Measurements from ENCODE around the gene TRIM56.
"Not testable (repeated sequence)": the region's sequence is repeated elsewhere in the genome, so short reads cannot be mapped to it uniquely, and the experiment has no call there.

Gene TRIM56

DNA sequence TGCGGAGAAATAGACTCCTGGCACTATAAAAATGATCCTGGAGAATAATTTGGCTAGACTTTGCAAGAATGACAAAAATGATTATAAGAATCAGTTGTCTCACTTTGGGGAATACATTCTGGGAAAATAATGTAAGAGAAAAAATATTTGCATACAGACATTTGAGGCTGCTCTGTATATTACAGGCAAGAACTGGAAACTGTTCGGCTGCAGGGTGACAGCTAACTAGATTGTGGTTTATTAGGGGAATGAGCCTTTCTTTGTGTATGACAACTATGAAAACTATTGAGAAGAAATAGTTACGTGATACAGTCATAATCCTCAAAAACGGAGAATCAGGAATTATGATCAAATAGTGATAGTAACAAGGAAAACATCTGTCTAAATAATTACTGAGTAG, 8.6 kb downstream of the TRIM56 start:
- Histone ChIP-seq H3K27ac (ENCODE audit: low read length) (no peak overlapping the region), H3K36me3 (ENCODE audit: insufficient read depth, low read depth, low read length) (no peaks in the 10 kb centered on the region), H3K9me3 (ENCODE audit: insufficient read depth, low read depth, low read length) (no peaks in the 10 kb centered on the region), H3K4me3 (ENCODE audit: low read length) (no peak overlapping the region), H3K9ac (ENCODE audit: low read depth, low read length) (no peak overlapping the region), H3K4me1 (ENCODE audit: insufficient read depth, low read length) (no peaks in the 10 kb centered on the region), H3K27me3 (ENCODE audit: insufficient read depth, low read length) (no peaks in the 10 kb centered on the region)

DNA sequence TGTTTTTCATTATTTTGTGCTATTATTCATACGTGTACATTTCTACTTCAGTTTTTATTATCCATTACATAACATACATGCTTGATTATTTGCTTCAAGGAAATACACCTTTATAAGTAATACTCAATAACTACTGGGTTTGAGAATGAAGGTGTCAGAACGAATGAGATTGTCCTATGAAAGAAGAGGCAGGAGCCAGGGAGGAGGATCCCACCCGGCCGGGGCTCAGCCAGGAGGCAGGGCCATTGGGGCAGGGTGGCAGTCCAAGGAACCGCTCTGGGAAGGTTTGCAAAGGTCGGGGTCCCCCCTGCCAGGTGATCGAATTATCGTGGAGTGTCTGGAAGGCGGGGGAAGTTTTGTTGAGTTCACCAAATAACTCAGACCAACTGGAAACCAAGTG, 9.1 kb downstream of the TRIM56 start:
- H3K9ac ChIP-seq (ENCODE audit: low read depth, low read length): no peak overlapping the region
- no peak overlapping the region for H3K27ac ChIP-seq (ENCODE audit: low read length)
- peaks cover 3% of the 10 kb centered on the region; the same call in 1 of the 2 replicates for H3K4me1 ChIP-seq (ENCODE audit: insufficient read depth, low read length)
- no peaks in the 10 kb centered on the region for H3K9me3 ChIP-seq (ENCODE audit: insufficient read depth, low read depth, low read length)
- no peak overlapping the region for H3K4me3 ChIP-seq (ENCODE audit: low read length)
- H3K27me3 ChIP-seq (ENCODE audit: insufficient read depth, low read length): no peaks in the 10 kb centered on the region
- no peaks in the 10 kb centered on the region for H3K36me3 ChIP-seq (ENCODE audit: insufficient read depth, low read depth, low read length)

DNA sequence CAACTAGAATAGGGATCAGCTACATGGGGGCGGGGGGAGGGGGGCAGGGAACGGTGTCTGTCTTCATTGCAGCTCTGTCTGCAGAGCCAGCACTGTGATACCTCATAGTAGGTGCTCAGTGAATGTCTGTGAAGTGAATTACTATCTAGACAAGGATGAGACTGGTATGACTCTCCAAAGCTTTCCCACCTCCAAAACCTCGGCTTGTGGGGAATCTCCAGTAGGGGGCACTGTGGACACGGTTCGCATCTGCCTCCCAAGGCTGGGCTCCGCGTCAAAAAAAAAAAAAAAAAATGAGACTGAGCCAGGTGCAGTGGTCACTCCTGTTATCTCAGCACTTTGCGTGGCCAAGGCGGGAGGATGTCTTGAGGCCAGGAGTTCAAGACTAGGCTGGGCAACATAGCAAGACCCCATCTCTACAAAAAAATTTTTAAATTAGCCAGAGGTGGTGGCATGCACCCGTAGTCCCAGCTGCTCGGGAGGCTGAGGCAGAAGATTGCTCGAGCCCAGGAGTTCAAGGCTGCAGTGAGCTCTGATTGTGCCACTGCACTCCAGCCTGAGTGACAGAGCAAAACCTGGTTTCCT, 9.6 kb downstream of the TRIM56 start:
- no peaks in the 10 kb centered on the region for H3K27me3 ChIP-seq (ENCODE audit: insufficient read depth, low read length)
- H3K27ac ChIP-seq (ENCODE audit: low read length): no peak overlapping the region
- H3K4me3 ChIP-seq (ENCODE audit: low read length): no peak overlapping the region
- H3K4me1 ChIP-seq (ENCODE audit: insufficient read depth, low read length): peaks cover 3% of the 10 kb centered on the region; the same call in 1 of the 2 replicates
- no peaks in the 10 kb centered on the region for H3K36me3 ChIP-seq (ENCODE audit: insufficient read depth, low read depth, low read length)
- H3K9ac ChIP-seq (ENCODE audit: low read depth, low read length): no peak overlapping the region
- H3K9me3 ChIP-seq (ENCODE audit: insufficient read depth, low read depth, low read length): no peaks in the 10 kb centered on the region

DNA sequence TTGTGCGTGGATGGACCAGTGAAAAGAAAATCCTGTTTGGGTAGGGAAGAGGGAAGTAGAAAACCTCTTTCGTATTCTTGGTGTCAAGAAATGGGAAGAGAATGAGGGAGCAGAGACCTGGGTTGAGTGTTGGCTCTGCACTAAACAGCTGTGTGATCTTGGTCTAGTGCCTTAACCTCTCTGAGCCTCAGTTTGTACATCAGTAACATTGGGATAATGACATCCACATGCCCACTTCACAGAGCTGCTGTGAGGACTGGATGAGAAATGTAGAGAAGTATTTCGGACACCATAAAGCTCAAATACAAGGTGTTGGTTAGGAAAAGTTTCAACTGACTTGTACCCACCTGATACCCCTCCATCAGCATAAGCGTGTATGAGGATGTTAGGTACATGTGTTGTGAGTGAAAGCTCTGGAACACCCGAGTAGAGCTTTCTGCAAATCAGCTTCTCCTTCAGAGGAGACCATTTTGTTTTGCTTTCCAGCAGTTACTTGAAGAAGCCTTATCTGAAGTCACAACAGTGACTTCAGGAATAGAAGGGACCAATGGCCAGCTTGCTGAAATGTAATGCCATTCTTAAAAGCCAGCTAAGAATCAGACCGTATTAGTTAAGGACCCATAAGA, 11.2 kb downstream of the TRIM56 start:
- Histone ChIP-seq H3K27ac (ENCODE audit: low read length) (no peak overlapping the region), H3K27me3 (ENCODE audit: insufficient read depth, low read length) (no peaks in the 10 kb centered on the region), H3K9me3 (ENCODE audit: insufficient read depth, low read depth, low read length) (no peaks in the 10 kb centered on the region), H3K4me3 (ENCODE audit: low read length) (no peak overlapping the region), H3K36me3 (ENCODE audit: insufficient read depth, low read depth, low read length) (no peaks in the 10 kb centered on the region), H3K9ac (ENCODE audit: low read depth, low read length) (no peak overlapping the region), H3K4me1 (ENCODE audit: insufficient read depth, low read length) (peaks cover 13% of the 10 kb centered on the region)

DNA sequence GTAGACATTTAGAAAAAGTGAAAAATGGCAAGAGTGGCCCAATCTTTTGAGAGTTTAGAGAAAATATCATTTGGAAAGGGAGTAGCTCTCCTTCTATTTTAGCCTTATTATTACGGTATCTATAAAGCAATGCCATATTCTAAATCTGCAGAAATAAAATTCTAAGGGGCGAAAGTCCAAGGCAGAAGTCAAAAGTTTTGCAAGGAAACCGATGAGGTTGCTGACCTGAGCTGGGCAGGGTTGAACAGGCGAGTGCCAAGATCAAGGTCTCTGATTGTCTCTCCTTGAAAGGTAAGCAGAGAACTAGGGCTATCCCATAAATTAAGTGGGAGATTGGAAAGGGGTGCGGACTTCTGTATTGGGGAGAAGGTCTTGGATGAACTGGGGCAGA, 11.7 kb downstream of the TRIM56 start:
- Histone ChIP-seq H3K27me3 (ENCODE audit: insufficient read depth, low read length) (no peaks in the 10 kb centered on the region), H3K4me1 (ENCODE audit: insufficient read depth, low read length) (peaks cover 18% of the 10 kb centered on the region), H3K9ac (ENCODE audit: low read depth, low read length) (no peak overlapping the region)

DNA sequence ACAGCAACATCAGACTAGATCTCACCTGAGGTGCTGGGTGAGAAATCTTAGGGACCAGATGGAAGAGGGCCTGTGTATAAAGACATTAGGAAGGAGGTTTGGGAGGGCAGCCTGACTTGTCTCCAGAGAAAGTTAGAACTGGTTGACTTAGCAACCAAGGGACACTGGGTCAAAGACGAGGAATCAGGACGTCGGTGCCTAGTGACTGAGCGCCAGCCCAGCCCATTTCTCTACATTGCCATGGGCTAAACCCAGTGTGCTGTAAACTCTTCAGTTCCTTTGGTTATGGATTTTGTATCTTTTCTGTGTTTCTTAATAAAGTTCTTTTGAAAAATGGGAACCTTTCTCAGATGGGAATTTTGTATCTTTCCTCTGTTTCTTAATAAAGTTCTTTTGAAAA, 12.3 kb downstream of the TRIM56 start:
- no peaks in the 10 kb centered on the region for H3K9me3 ChIP-seq (ENCODE audit: insufficient read depth, low read depth, low read length)
- peaks cover 18% of the 10 kb centered on the region for H3K4me1 ChIP-seq (ENCODE audit: insufficient read depth, low read length)
- H3K9ac ChIP-seq (ENCODE audit: low read depth, low read length): no peak overlapping the region
- no peaks in the 10 kb centered on the region for H3K27me3 ChIP-seq (ENCODE audit: insufficient read depth, low read length)
- H3K4me3 ChIP-seq (ENCODE audit: low read length): no peak overlapping the region
- no peaks in the 10 kb centered on the region for H3K36me3 ChIP-seq (ENCODE audit: insufficient read depth, low read depth, low read length)
- H3K27ac ChIP-seq (ENCODE audit: low read length): no peak overlapping the region

More for the DNA sequence above, 11.7 kb downstream of the TRIM56 start:
- Histone ChIP-seq H3K4me3 (ENCODE audit: low read length) (no peak overlapping the region), H3K9me3 (ENCODE audit: insufficient read depth, low read depth, low read length) (no peaks in the 10 kb centered on the region), H3K27ac (ENCODE audit: low read length) (no peak overlapping the region), H3K36me3 (ENCODE audit: insufficient read depth, low read depth, low read length) (no peaks in the 10 kb centered on the region)

DNA sequence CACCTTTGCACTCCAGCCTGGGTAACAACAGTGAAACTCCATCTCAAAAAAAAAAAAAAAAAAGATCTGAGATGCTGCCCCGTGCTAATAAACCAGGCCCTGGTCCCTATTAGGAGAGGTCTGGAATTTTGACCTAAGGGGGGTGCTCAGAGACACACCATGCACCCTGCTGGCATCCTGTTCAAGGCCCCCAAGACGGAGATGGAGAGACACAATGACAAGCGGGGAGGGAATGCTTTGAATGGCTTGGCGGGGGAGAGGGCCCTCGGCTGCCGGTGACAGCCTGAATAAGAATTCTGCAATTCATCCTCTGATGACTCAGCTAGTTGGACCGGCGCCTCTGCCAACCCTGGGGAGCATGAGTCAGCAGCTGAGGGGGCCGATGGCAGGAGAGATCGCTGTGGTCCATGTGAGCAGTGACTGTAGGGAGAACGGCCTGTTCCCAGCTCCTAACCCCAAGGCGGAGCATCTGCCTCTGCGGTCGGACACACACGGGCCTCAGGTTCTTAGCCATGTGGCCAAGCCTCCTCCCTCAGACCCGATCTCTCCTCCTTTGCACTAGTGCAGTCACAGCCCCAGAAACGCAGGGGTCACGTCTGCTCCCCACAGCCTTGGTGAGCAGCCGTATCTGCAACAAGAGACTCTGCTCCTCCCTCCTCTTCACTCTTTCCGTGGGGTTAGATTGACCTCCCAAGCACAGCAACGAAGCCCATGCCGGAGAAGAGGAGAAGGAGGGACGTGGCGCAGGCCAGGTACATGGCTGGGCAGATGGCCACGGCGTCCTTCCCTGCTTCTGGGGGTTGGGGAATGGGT, 14.9 kb downstream of the TRIM56 start:
- Histone ChIP-seq H3K4me3 (ENCODE audit: low read length) (no peak overlapping the region; the same call in 1 of the 2 replicates), H3K36me3 (ENCODE audit: insufficient read depth, low read depth, low read length) (no peaks in the 10 kb centered on the region), H3K4me1 (ENCODE audit: insufficient read depth, low read length) (peaks cover 18% of the 10 kb centered on the region), H3K27me3 (ENCODE audit: insufficient read depth, low read length) (no peaks in the 10 kb centered on the region), H3K27ac (ENCODE audit: low read length) (no peak overlapping the region), H3K9ac (ENCODE audit: low read depth, low read length) (peak overlapping the region; percentile 47; the same call in 1 of the 2 replicates), H3K9me3 (ENCODE audit: insufficient read depth, low read depth, low read length) (no peaks in the 10 kb centered on the region)

DNA sequence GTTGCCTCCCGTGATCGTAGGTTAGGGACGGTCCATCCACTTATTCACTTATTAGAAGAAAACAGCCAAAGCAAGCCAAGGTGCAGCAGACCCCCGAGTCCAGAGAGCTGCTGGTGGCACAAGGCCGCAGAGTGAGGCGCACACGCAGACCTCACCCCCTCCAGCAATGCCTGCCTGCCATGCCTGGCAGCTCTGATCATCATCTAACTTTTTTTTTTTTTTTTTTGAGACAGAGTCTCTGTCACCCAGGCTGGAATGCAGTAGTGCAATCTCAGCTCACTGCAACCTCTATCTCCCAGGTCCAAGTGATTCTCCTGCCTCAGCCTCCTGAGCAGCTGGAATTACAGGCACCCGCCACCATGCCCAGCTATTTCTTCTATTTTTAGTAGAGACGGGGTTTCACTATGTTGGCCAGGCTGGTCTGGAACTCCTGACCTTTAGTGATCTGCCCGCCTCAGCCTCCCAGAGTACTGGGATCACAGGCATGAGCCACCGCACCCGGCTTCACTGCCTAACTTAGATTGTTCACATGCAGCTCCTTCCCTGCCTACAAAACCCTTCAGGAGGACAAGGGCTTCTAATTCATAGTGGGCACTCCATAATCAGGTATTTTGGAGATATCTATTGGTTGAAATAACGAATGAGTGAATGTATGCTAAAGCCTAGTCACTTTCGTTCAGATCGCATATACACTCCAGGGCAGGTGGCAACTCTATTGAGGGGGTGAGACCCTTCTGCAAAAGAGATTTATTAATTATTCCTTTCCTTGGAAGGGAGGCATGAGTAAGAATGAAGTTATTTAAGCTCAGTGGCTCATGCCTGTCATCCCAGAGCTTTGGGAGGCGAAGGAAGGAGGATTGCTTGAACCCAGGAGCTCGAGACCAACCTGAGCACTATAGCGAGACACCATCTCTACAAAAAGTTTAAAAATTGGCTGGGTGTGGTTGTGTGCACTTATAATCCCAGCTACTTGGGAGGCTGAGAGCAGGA, 15.9 kb downstream of the TRIM56 start:
- Histone ChIP-seq H3K9ac (ENCODE audit: low read depth, low read length) (peak overlapping the region; percentile 47; the same call in 1 of the 2 replicates), H3K4me1 (ENCODE audit: insufficient read depth, low read length) (peaks cover 18% of the 10 kb centered on the region), H3K9me3 (ENCODE audit: insufficient read depth, low read depth, low read length) (no peaks in the 10 kb centered on the region), H3K27me3 (ENCODE audit: insufficient read depth, low read length) (no peaks in the 10 kb centered on the region), H3K36me3 (ENCODE audit: insufficient read depth, low read depth, low read length) (no peaks in the 10 kb centered on the region), H3K4me3 (ENCODE audit: low read length) (no peak overlapping the region; the same call in 1 of the 2 replicates), H3K27ac (ENCODE audit: low read length) (no peak overlapping the region)

DNA sequence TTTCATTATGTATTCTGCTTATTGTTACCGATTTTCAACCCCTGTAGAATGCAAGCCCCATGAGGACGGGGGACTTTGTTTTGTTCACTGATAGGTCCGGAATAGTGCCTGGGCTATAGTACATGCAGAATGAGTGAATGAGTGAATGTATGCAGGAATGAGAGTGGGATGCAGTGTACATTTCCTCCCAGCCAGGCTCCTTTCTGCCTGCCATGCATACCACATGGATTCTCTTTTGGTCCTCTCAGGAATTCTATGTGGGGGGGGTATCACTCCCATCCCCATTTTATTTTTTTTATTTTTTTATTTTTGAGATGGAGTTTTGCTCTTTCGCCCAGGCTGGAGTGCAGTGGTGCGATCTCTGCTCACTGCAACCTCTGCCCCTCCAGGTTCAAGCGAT, 16.7 kb downstream of the TRIM56 start:
- H3K4me1 ChIP-seq (ENCODE audit: insufficient read depth, low read length): peaks cover 18% of the 10 kb centered on the region
- no peak overlapping the region for H3K9ac ChIP-seq (ENCODE audit: low read depth, low read length)
- H3K36me3 ChIP-seq (ENCODE audit: insufficient read depth, low read depth, low read length): no peaks in the 10 kb centered on the region
- no peaks in the 10 kb centered on the region for H3K27me3 ChIP-seq (ENCODE audit: insufficient read depth, low read length)
- no peak overlapping the region for H3K4me3 ChIP-seq (ENCODE audit: low read length)
- H3K9me3 ChIP-seq (ENCODE audit: insufficient read depth, low read depth, low read length): no peaks in the 10 kb centered on the region
- H3K27ac ChIP-seq (ENCODE audit: low read length): no peak overlapping the region

DNA sequence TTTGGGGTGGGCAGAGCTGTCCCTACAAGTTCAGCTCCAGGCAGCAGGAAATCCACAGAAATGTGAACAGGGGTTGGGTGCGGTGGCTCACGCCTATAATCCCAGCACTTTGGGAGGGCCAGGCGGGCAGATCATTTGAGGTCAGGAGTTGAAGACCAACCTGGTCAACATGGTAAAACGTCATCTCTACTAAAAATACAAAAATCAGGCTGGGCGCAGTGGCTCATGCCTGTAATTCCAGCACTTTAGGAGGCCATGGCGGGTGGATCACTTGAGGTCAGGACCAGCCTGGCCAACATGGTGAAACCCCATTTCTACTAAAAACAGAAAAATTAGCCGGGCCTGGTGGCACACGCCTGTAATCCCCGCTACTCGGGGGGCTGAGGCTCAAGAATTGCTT, 18.4 kb downstream of the TRIM56 start:
- H3K9me3 ChIP-seq (ENCODE audit: insufficient read depth, low read depth, low read length); H3K9ac ChIP-seq (ENCODE audit: low read depth, low read length); H3K27ac ChIP-seq (ENCODE audit: low read length); H3K36me3 ChIP-seq (ENCODE audit: insufficient read depth, low read depth, low read length); H3K4me3 ChIP-seq (ENCODE audit: low read length); H3K27me3 ChIP-seq (ENCODE audit: insufficient read depth, low read length): not testable (repeated sequence)
- H3K4me1 ChIP-seq (ENCODE audit: insufficient read depth, low read length): peaks cover 23% of the 10 kb centered on the region

DNA sequence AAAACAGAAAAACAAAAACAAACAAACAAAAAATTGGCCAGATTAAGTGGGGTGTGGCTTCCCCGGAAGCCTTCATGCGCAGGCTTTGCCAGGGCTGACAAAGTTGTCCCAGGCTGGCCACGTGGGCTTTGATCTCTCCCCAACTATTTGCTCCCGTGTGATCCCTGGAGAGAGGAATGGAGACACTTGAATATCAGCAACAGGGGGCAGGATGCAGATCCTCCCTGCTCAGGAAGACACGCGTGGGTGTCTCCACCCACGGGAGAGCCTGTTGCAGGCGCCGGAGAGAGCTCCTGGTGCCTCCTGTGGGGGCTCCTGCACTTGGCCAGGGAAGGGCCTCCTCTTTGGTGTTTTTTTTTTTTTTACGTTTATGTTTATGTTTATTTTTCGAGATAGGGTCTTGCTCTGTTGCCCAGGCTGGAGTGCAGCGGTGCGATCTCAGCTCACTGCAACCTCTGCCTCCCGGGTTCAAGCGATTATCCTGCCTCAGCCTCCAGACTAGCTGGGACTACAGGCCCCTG, 19.0 kb downstream of the TRIM56 start:
- H3K27me3 ChIP-seq (ENCODE audit: insufficient read depth, low read length): no peaks in the 10 kb centered on the region
- no peak overlapping the region for H3K4me3 ChIP-seq (ENCODE audit: low read length)
- H3K9me3 ChIP-seq (ENCODE audit: insufficient read depth, low read depth, low read length): no peaks in the 10 kb centered on the region
- H3K4me1 ChIP-seq (ENCODE audit: insufficient read depth, low read length): peaks cover 21% of the 10 kb centered on the region
- H3K36me3 ChIP-seq (ENCODE audit: insufficient read depth, low read depth, low read length): no peaks in the 10 kb centered on the region
- no peak overlapping the region for H3K9ac ChIP-seq (ENCODE audit: low read depth, low read length)
- no peak overlapping the region for H3K27ac ChIP-seq (ENCODE audit: low read length)

All from iPS-20b (cell line).